ENCODE measurements around the gene DTL. TPM values are rescaled to one million over a fixed set of nuclear protein-coding genes. Genes with fewer than 3 reads are reported as not detected.
A peak's percentile ranks its signal among the peaks of the same experiment; 100 is the strongest.

Gene DTL
- total and polyA plus RNA-seq, 2 of the 13 experiments (the other 11 are each of a cell fraction or from before 2014, with no cell fraction given) = 10.4 to 32.8 TPM

GRCh38 chr1:212030936-212031528 is 4.5 kb upstream of the DTL start (continued):
- no peak for TF ChIP-seq ATF6 (CRISPR knock-in tag; conservative IDR thresholded peaks at IDR 0.05)
- TF ChIP-seq ZNF350 (CRISPR knock-in tag; IDR thresholded peaks at IDR 0.05; ENCODE audit: borderline replicate concordance, low read depth) = no peak
- peak; percentile 16; the same call in 1 of the 2 replicates for TF ChIP-seq NR2C2 (CRISPR knock-in tag; IDR thresholded peaks at IDR 0.05; ENCODE audit: borderline replicate concordance)
- TF ChIP-seq ZMAT5 (CRISPR knock-in tag; IDR thresholded peaks at IDR 0.05; ENCODE audit: borderline replicate concordance, low read depth) = no peak
- no peak for TF ChIP-seq TP53 (CRISPR knock-in tag; conservative IDR thresholded peaks at IDR 0.05)
- TF ChIP-seq ZNF800 (CRISPR knock-in tag; IDR thresholded peaks at IDR 0.05) = 0 out of 2 replicates have a peak, but pooled peaks have one; percentile 41
- TF ChIP-seq ZNF256 (CRISPR knock-in tag; conservative IDR thresholded peaks at IDR 0.05) = no peak
- no peak for TF ChIP-seq ZBTB14 (CRISPR knock-in tag; IDR thresholded peaks at IDR 0.05)
- no peak for TF ChIP-seq NFE2 (CRISPR knock-in tag; IDR thresholded peaks at IDR 0.05)
- no peak for TF ChIP-seq NFATC3 (CRISPR knock-in tag; IDR thresholded peaks at IDR 0.05)
- TF ChIP-seq KDM1A (CRISPR knock-in tag; IDR thresholded peaks at IDR 0.05) = no peak
- TF ChIP-seq ZFP36L2 (CRISPR knock-in tag; IDR thresholded peaks at IDR 0.05) = no peak
- TF ChIP-seq ZNF569 (CRISPR knock-in tag; IDR thresholded peaks at IDR 0.05; ENCODE audit: borderline replicate concordance) = no peak
- no peak for TF ChIP-seq GPBP1L1 (CRISPR knock-in tag; IDR thresholded peaks at IDR 0.05)
- TF ChIP-seq XRCC5 (optimal IDR thresholded peaks at IDR 0.05; ENCODE audit: low read length) = no peak
- TF ChIP-seq YEATS4 (CRISPR knock-in tag; IDR thresholded peaks at IDR 0.05; ENCODE audit: borderline replicate concordance) = no peak
- no peak for TF ChIP-seq ZKSCAN5 (CRISPR knock-in tag; IDR thresholded peaks at IDR 0.05)
- no peak for TF ChIP-seq HNRNPK (IDR thresholded peaks at IDR 0.05; ENCODE audit: low read depth, low read length, poor library complexity, severe bottlenecking)
- peak; percentile 55; the same call in 1 of the 2 replicates for TF ChIP-seq ZKSCAN8 (CRISPR knock-in tag; IDR thresholded peaks at IDR 0.05; ENCODE audit: borderline replicate concordance)
- TF ChIP-seq XBP1 (CRISPR knock-in tag; IDR thresholded peaks at IDR 0.05) = no peak
- no peak for TF ChIP-seq KLF13 (CRISPR knock-in tag; IDR thresholded peaks at IDR 0.05)
- no peak for TF ChIP-seq ZNF619 (CRISPR knock-in tag; IDR thresholded peaks at IDR 0.05)

All from HepG2 (cell line).